Measurements from ENCODE around the gene CDK17.
"Not testable (repeated sequence)": the region's sequence is repeated elsewhere in the genome, so short reads cannot be mapped to it uniquely, and the experiment has no call there.

Gene CDK17

DNA sequence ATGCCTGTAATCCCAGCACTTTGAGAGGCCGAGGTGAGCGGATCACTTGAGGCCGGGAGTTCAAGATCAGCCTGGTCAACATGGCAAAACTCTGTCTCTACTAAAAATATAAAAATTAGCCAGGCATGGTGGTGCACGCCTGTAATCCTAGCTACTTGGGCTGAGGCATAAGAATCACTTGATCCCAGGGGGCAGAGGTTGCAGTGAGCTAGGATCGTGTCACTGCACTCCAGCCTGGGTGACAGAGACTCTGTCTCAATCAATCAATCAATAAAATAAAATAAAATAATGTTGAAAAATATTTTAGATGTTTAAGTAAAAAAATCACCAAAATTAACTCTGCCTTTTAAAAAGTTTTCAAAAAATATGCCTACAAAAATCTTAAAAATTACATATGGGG, 60.6 kb downstream of the CDK17 start:
- not testable (repeated sequence) for H3K9me3 ChIP-seq (ENCODE audit: control insufficient read depth, low read length); H3K9ac ChIP-seq (ENCODE audit: low read length); H3K27me3 ChIP-seq (ENCODE audit: control insufficient read depth, insufficient read depth, low read length); H3K36me3 ChIP-seq (ENCODE audit: control insufficient read depth, insufficient read depth, low read length); H3K4me1 ChIP-seq (ENCODE audit: control insufficient read depth, insufficient read depth, low read length); H3K4me3 ChIP-seq (ENCODE audit: low read length)

DNA sequence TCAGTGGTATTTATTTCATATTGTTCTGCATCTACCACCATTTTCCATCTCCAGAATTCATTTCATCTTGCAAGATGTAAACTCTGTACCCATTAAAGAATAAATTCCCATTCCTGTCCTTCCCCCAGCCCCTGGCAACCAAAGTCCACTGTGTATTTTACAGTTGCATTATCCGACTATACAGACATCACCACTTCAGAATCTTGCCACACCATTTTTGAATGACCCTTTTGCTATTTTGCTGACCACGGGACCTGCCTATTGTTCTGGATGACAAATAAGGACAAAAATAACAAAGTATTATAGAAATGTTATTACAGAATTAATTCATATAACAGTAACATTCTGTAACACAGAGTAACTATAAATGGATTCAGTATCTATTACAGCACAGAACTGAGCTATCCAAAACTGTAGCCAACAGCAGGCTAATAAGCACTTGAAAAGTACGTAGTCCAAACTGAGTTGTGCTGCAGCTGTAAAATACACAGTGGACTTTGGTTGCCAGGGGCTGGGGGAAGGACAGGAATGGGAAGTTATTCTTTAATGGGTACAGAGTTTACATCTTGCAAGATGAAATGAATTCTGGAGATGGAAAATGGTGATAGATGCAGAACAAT, 61.3 kb downstream of the CDK17 start:
- no peaks in the 10 kb centered on the region for H3K9me3 ChIP-seq (ENCODE audit: control insufficient read depth, low read length)

GRCh38 chr12:96337953-96338352, 62.3 kb downstream of the CDK17 start:
- no peaks in the 10 kb centered on the region for H3K27me3 ChIP-seq (ENCODE audit: control insufficient read depth, insufficient read depth, low read length)
- no peaks in the 10 kb centered on the region for H3K36me3 ChIP-seq (ENCODE audit: control insufficient read depth, insufficient read depth, low read length)
- H3K9me3 ChIP-seq (ENCODE audit: control insufficient read depth, low read length), result no peaks in the 10 kb centered on the region
- no peak overlapping the region for H3K4me3 ChIP-seq (ENCODE audit: low read length)
- no peak overlapping the region for H3K9ac ChIP-seq (ENCODE audit: low read length)
- no peaks in the 10 kb centered on the region for H3K4me1 ChIP-seq (ENCODE audit: control insufficient read depth, insufficient read depth, low read length)

More for the DNA sequence above, 61.3 kb downstream of the CDK17 start:
- Histone ChIP-seq H3K9ac (ENCODE audit: low read length) (no peak overlapping the region), H3K4me1 (ENCODE audit: control insufficient read depth, insufficient read depth, low read length) (no peaks in the 10 kb centered on the region), H3K4me3 (ENCODE audit: low read length) (no peak overlapping the region), H3K36me3 (ENCODE audit: control insufficient read depth, insufficient read depth, low read length) (no peaks in the 10 kb centered on the region), H3K27me3 (ENCODE audit: control insufficient read depth, insufficient read depth, low read length) (no peaks in the 10 kb centered on the region)

GRCh38 chr12:96336489-96336888, 63.8 kb downstream of the CDK17 start:
- no peak overlapping the region for H3K9ac ChIP-seq (ENCODE audit: low read length)
- H3K4me1 ChIP-seq (ENCODE audit: control insufficient read depth, insufficient read depth, low read length), result no peaks in the 10 kb centered on the region
- H3K9me3 ChIP-seq (ENCODE audit: control insufficient read depth, low read length), result no peaks in the 10 kb centered on the region
- no peaks in the 10 kb centered on the region for H3K27me3 ChIP-seq (ENCODE audit: control insufficient read depth, insufficient read depth, low read length)
- H3K4me3 ChIP-seq (ENCODE audit: low read length), result no peak overlapping the region
- H3K36me3 ChIP-seq (ENCODE audit: control insufficient read depth, insufficient read depth, low read length), result no peaks in the 10 kb centered on the region

- H3K36me3 ChIP-seq (ENCODE audit: control insufficient read depth, insufficient read depth, low read length), result no peaks in the 10 kb centered on the region
- no peaks in the 10 kb centered on the region for H3K9me3 ChIP-seq (ENCODE audit: control insufficient read depth, low read length)
- H3K27me3 ChIP-seq (ENCODE audit: control insufficient read depth, insufficient read depth, low read length), result no peaks in the 10 kb centered on the region
- no peak overlapping the region for H3K4me3 ChIP-seq (ENCODE audit: low read length)
- no peak overlapping the region for H3K9ac ChIP-seq (ENCODE audit: low read length)
- H3K4me1 ChIP-seq (ENCODE audit: control insufficient read depth, insufficient read depth, low read length), result no peaks in the 10 kb centered on the region
Measured at GRCh38 chr12:96335270-96335669, 65.0 kb downstream of the CDK17 start.

DNA sequence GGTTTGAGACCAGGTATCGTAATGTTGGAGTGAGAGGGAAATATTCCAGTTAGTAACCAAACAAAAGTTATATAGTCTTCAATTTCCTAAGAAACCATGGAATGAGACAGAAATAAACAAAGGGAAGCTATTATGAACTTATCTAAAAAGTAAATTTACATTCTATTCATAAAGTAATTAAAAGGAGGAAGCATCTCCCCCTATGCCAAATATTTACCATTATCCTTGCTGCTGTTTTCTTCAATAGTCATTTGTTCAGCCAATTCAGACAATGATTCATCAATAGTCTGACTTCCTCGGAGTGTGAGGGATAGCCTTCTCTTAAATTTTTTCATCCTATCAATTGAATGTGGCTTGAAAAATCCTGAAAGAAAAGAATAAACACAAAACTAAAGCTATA, 65.7 kb downstream of the CDK17 start:
- no peaks in the 10 kb centered on the region for H3K27me3 ChIP-seq (ENCODE audit: control insufficient read depth, insufficient read depth, low read length)
- no peak overlapping the region for H3K9ac ChIP-seq (ENCODE audit: low read length)
- H3K4me1 ChIP-seq (ENCODE audit: control insufficient read depth, insufficient read depth, low read length), result no peaks in the 10 kb centered on the region
- no peak overlapping the region for H3K4me3 ChIP-seq (ENCODE audit: low read length)
- no peaks in the 10 kb centered on the region for H3K9me3 ChIP-seq (ENCODE audit: control insufficient read depth, low read length)
- no peaks in the 10 kb centered on the region for H3K36me3 ChIP-seq (ENCODE audit: control insufficient read depth, insufficient read depth, low read length)

- Histone ChIP-seq H3K27me3 (ENCODE audit: control insufficient read depth, insufficient read depth, low read length) (no peaks in the 10 kb centered on the region), H3K9ac (ENCODE audit: low read length) (no peak overlapping the region), H3K9me3 (ENCODE audit: control insufficient read depth, low read length) (no peaks in the 10 kb centered on the region), H3K4me3 (ENCODE audit: low read length) (no peak overlapping the region), H3K36me3 (ENCODE audit: control insufficient read depth, insufficient read depth, low read length) (no peaks in the 10 kb centered on the region), H3K4me1 (ENCODE audit: control insufficient read depth, insufficient read depth, low read length) (no peaks in the 10 kb centered on the region)
Measured at GRCh38 chr12:96329545-96329944, 70.7 kb downstream of the CDK17 start.

DNA sequence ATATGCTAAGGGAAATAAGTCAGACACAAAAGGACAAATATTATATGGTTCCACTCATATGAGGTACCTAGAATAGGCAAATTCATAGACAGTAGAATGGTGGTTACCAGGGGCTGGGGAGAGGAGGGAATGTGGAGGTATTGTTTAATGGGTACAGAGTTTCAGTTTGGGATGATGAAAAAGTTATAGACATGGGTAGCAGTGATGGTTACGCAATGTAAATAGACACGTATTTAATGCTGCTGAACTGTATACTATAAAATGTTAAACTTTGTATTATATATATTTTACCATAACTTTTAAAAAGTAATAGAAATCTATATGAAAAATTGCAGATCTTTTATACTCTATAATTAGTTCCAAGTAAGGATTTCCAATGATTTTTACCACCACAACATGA, 71.2 kb downstream of the CDK17 start:
- H3K36me3 ChIP-seq (ENCODE audit: control insufficient read depth, insufficient read depth, low read length), result no peaks in the 10 kb centered on the region
- no peak overlapping the region for H3K4me3 ChIP-seq (ENCODE audit: low read length)
- H3K4me1 ChIP-seq (ENCODE audit: control insufficient read depth, insufficient read depth, low read length), result no peaks in the 10 kb centered on the region
- no peak overlapping the region for H3K9ac ChIP-seq (ENCODE audit: low read length)
- H3K27me3 ChIP-seq (ENCODE audit: control insufficient read depth, insufficient read depth, low read length), result no peaks in the 10 kb centered on the region
- H3K9me3 ChIP-seq (ENCODE audit: control insufficient read depth, low read length), result no peaks in the 10 kb centered on the region

DNA sequence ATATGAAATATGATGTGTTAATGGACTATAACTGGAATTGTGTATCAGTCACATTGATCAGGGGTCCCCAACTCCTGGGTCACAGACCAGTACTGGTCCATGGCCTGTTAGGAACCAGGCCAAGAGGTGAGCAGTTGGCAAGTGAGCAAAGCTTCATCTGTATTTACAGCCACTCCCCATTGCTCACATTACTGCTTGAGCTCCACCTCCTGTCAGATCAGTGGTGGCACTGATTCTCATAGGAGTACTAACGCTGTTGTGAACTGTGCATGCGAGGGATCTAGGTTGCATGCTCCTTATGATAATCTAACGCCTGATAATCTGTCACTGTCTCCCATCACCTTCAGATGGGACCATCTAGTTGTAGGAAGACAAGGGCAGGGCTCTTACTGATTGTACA, 72.3 kb downstream of the CDK17 start:
- Histone ChIP-seq H3K36me3 (ENCODE audit: control insufficient read depth, insufficient read depth, low read length) (no peaks in the 10 kb centered on the region), H3K9ac (ENCODE audit: low read length) (no peak overlapping the region)

GRCh38 chr12:96327346-96327745, 72.9 kb downstream of the CDK17 start:
- no peak overlapping the region for H3K9ac ChIP-seq (ENCODE audit: low read length)
- H3K27me3 ChIP-seq (ENCODE audit: control insufficient read depth, insufficient read depth, low read length), result no peaks in the 10 kb centered on the region
- no peaks in the 10 kb centered on the region for H3K9me3 ChIP-seq (ENCODE audit: control insufficient read depth, low read length)
- peaks cover 3% of the 10 kb centered on the region for H3K4me1 ChIP-seq (ENCODE audit: control insufficient read depth, insufficient read depth, low read length)
- no peak overlapping the region for H3K4me3 ChIP-seq (ENCODE audit: low read length)
- H3K36me3 ChIP-seq (ENCODE audit: control insufficient read depth, insufficient read depth, low read length), result no peaks in the 10 kb centered on the region

More for the DNA sequence above, 72.3 kb downstream of the CDK17 start:
- no peaks in the 10 kb centered on the region for H3K9me3 ChIP-seq (ENCODE audit: control insufficient read depth, low read length)
- no peak overlapping the region for H3K4me3 ChIP-seq (ENCODE audit: low read length)
- H3K27me3 ChIP-seq (ENCODE audit: control insufficient read depth, insufficient read depth, low read length), result no peaks in the 10 kb centered on the region
- peaks cover 3% of the 10 kb centered on the region for H3K4me1 ChIP-seq (ENCODE audit: control insufficient read depth, insufficient read depth, low read length)

- Histone ChIP-seq H3K4me1 (ENCODE audit: control insufficient read depth, insufficient read depth, low read length) (peaks cover 3% of the 10 kb centered on the region), H3K4me3 (ENCODE audit: low read length) (no peak overlapping the region), H3K9me3 (ENCODE audit: control insufficient read depth, low read length) (no peaks in the 10 kb centered on the region), H3K36me3 (ENCODE audit: control insufficient read depth, insufficient read depth, low read length) (no peaks in the 10 kb centered on the region), H3K9ac (ENCODE audit: low read length) (no peak overlapping the region), H3K27me3 (ENCODE audit: control insufficient read depth, insufficient read depth, low read length) (no peaks in the 10 kb centered on the region)
Measured at GRCh38 chr12:96326628-96327227, 73.5 kb downstream of the CDK17 start.

DNA sequence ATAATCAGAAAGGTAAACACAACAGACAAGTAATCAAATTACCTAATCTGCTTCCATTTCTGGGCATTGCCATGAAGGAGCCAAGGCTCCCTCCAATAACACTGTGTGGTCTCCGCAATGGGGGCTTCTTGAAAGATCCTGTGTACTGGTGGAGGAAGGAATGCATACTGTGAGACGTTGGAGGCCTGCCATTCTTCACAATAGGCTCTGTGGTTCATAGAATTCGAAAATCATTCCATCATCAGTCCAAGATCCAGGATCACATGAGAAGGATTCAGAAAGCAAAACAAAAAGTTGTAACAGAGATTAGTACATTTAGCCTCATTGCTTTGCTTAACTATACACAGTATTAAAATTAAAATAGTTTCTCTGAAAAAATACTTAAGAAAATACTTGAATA, 76.3 kb downstream of the CDK17 start:
- Histone ChIP-seq H3K36me3 (ENCODE audit: control insufficient read depth, insufficient read depth, low read length) (no peaks in the 10 kb centered on the region), H3K9me3 (ENCODE audit: control insufficient read depth, low read length) (no peaks in the 10 kb centered on the region), H3K4me1 (ENCODE audit: control insufficient read depth, insufficient read depth, low read length) (peaks cover 3% of the 10 kb centered on the region), H3K9ac (ENCODE audit: low read length) (no peak overlapping the region), H3K27me3 (ENCODE audit: control insufficient read depth, insufficient read depth, low read length) (no peaks in the 10 kb centered on the region), H3K4me3 (ENCODE audit: low read length) (no peak overlapping the region)

GRCh38 chr12:96322720-96323119, 77.5 kb downstream of the CDK17 start:
- no peak overlapping the region for H3K4me3 ChIP-seq (ENCODE audit: low read length)
- no peaks in the 10 kb centered on the region for H3K9me3 ChIP-seq (ENCODE audit: control insufficient read depth, low read length)
- no peaks in the 10 kb centered on the region for H3K36me3 ChIP-seq (ENCODE audit: control insufficient read depth, insufficient read depth, low read length)
- no peaks in the 10 kb centered on the region for H3K27me3 ChIP-seq (ENCODE audit: control insufficient read depth, insufficient read depth, low read length)
- no peak overlapping the region for H3K9ac ChIP-seq (ENCODE audit: low read length)
- H3K4me1 ChIP-seq (ENCODE audit: control insufficient read depth, insufficient read depth, low read length), result peaks cover 3% of the 10 kb centered on the region
